ENCODE results near the gene LPIN1.
"Not testable (repeated sequence)": the region's sequence is repeated elsewhere in the genome, so short reads cannot be mapped to it uniquely, and the experiment has no call there.

The LPIN1 gene

GRCh38 chr2:11731214-11731984, 15.0 kb upstream of the LPIN1 start:
- not testable (repeated sequence) for H3K9me3 ChIP-seq (ENCODE audit: control insufficient read depth, insufficient read depth, low read depth, low read length); H3K36me3 ChIP-seq (ENCODE audit: control insufficient read depth, insufficient read depth, low read length); H3K4me1 ChIP-seq (ENCODE audit: control insufficient read depth, insufficient read depth, low read length); H3K9ac ChIP-seq (ENCODE audit: low read length); H3K27ac ChIP-seq (ENCODE audit: low read depth, low read length); H3K4me3 ChIP-seq (ENCODE audit: low read depth, low read length); H3K27me3 ChIP-seq (ENCODE audit: control insufficient read depth, insufficient read depth, low read length)

- Histone ChIP-seq H3K9ac (ENCODE audit: low read length) (no peak overlapping the region), H3K4me1 (ENCODE audit: control insufficient read depth, insufficient read depth, low read length) (no peaks in the 10 kb centered on the region), H3K27ac (ENCODE audit: low read depth, low read length) (no peak overlapping the region), H3K9me3 (ENCODE audit: control insufficient read depth, insufficient read depth, low read depth, low read length) (no peaks in the 10 kb centered on the region), H3K36me3 (ENCODE audit: control insufficient read depth, insufficient read depth, low read length) (no peaks in the 10 kb centered on the region), H3K27me3 (ENCODE audit: control insufficient read depth, insufficient read depth, low read length) (no peaks in the 10 kb centered on the region), H3K4me3 (ENCODE audit: low read depth, low read length) (no peak overlapping the region)
These were observed 13.8 kb upstream of the LPIN1 start for GRCh38 chr2:11732587-11732986.

- H3K4me3 ChIP-seq (ENCODE audit: low read depth, low read length); H3K27ac ChIP-seq (ENCODE audit: low read depth, low read length); H3K36me3 ChIP-seq (ENCODE audit: control insufficient read depth, insufficient read depth, low read length); H3K9me3 ChIP-seq (ENCODE audit: control insufficient read depth, insufficient read depth, low read depth, low read length); H3K9ac ChIP-seq (ENCODE audit: low read length); H3K27me3 ChIP-seq (ENCODE audit: control insufficient read depth, insufficient read depth, low read length): not testable (repeated sequence)
- peaks cover 11% of the 10 kb centered on the region; the same call in 1 of the 2 replicates for H3K4me1 ChIP-seq (ENCODE audit: control insufficient read depth, insufficient read depth, low read length)
These were observed 8.6 kb upstream of the LPIN1 start for GRCh38 chr2:11737852-11738251.

- Histone ChIP-seq H3K4me3 (ENCODE audit: low read depth, low read length) (no peak overlapping the region), H3K27ac (ENCODE audit: low read depth, low read length) (no peak overlapping the region), H3K4me1 (ENCODE audit: control insufficient read depth, insufficient read depth, low read length) (peaks cover 20% of the 10 kb centered on the region; the same call in 1 of the 2 replicates), H3K27me3 (ENCODE audit: control insufficient read depth, insufficient read depth, low read length) (no peaks in the 10 kb centered on the region), H3K36me3 (ENCODE audit: control insufficient read depth, insufficient read depth, low read length) (no peaks in the 10 kb centered on the region), H3K9ac (ENCODE audit: low read length) (no peak overlapping the region), H3K9me3 (ENCODE audit: control insufficient read depth, insufficient read depth, low read depth, low read length) (no peaks in the 10 kb centered on the region)
These were observed 7.6 kb upstream of the LPIN1 start for GRCh38 chr2:11738589-11739436.

GRCh38 chr2:11740723-11741122, 5.7 kb upstream of the LPIN1 start:
- Histone ChIP-seq H3K9me3 (ENCODE audit: control insufficient read depth, insufficient read depth, low read depth, low read length) (no peaks in the 10 kb centered on the region), H3K36me3 (ENCODE audit: control insufficient read depth, insufficient read depth, low read length) (no peaks in the 10 kb centered on the region), H3K4me1 (ENCODE audit: control insufficient read depth, insufficient read depth, low read length) (peaks cover 34% of the 10 kb centered on the region), H3K9ac (ENCODE audit: low read length) (no peak overlapping the region), H3K4me3 (ENCODE audit: low read depth, low read length) (no peak overlapping the region), H3K27ac (ENCODE audit: low read depth, low read length) (no peak overlapping the region), H3K27me3 (ENCODE audit: control insufficient read depth, insufficient read depth, low read length) (no peaks in the 10 kb centered on the region)

- H3K4me1 ChIP-seq (ENCODE audit: control insufficient read depth, insufficient read depth, low read length), result peaks cover 44% of the 10 kb centered on the region
- no peaks in the 10 kb centered on the region for H3K9me3 ChIP-seq (ENCODE audit: control insufficient read depth, insufficient read depth, low read depth, low read length)
- H3K27me3 ChIP-seq (ENCODE audit: control insufficient read depth, insufficient read depth, low read length), result no peaks in the 10 kb centered on the region
- H3K4me3 ChIP-seq (ENCODE audit: low read depth, low read length), result no peak overlapping the region
- no peaks in the 10 kb centered on the region for H3K36me3 ChIP-seq (ENCODE audit: control insufficient read depth, insufficient read depth, low read length)
- H3K27ac ChIP-seq (ENCODE audit: low read depth, low read length), result no peak overlapping the region
- no peak overlapping the region for H3K9ac ChIP-seq (ENCODE audit: low read length)
These were observed 4.1 kb upstream of the LPIN1 start for GRCh38 chr2:11742317-11742701.

- no peak overlapping the region for H3K27ac ChIP-seq (ENCODE audit: low read depth, low read length)
These were observed 3.6 kb upstream of the LPIN1 start for GRCh38 chr2:11742702-11743357.

GRCh38 chr2:11743366-11743765, 3.1 kb upstream of the LPIN1 start:
- Histone ChIP-seq H3K27ac (ENCODE audit: low read depth, low read length) (no peak overlapping the region), H3K4me1 (ENCODE audit: control insufficient read depth, insufficient read depth, low read length) (peaks cover 55% of the 10 kb centered on the region), H3K9ac (ENCODE audit: low read length) (no peak overlapping the region), H3K27me3 (ENCODE audit: control insufficient read depth, insufficient read depth, low read length) (no peaks in the 10 kb centered on the region; the same call in 1 of the 2 replicates), H3K36me3 (ENCODE audit: control insufficient read depth, insufficient read depth, low read length) (no peaks in the 10 kb centered on the region), H3K4me3 (ENCODE audit: low read depth, low read length) (no peak overlapping the region), H3K9me3 (ENCODE audit: control insufficient read depth, insufficient read depth, low read depth, low read length) (no peaks in the 10 kb centered on the region)

More at GRCh38 chr2:11742702-11743357, 3.6 kb upstream of the LPIN1 start:
- Histone ChIP-seq H3K9ac (ENCODE audit: low read length) (no peak overlapping the region), H3K36me3 (ENCODE audit: control insufficient read depth, insufficient read depth, low read length) (no peaks in the 10 kb centered on the region), H3K4me1 (ENCODE audit: control insufficient read depth, insufficient read depth, low read length) (peaks cover 50% of the 10 kb centered on the region), H3K27me3 (ENCODE audit: control insufficient read depth, insufficient read depth, low read length) (no peaks in the 10 kb centered on the region; the same call in 1 of the 2 replicates), H3K4me3 (ENCODE audit: low read depth, low read length) (no peak overlapping the region), H3K9me3 (ENCODE audit: control insufficient read depth, insufficient read depth, low read depth, low read length) (no peaks in the 10 kb centered on the region)

- Histone ChIP-seq H3K27me3 (ENCODE audit: control insufficient read depth, insufficient read depth, low read length) (no peaks in the 10 kb centered on the region; the same call in 1 of the 2 replicates), H3K27ac (ENCODE audit: low read depth, low read length) (peak overlapping the region; percentile 57; the same call in 1 of the 2 replicates), H3K9me3 (ENCODE audit: control insufficient read depth, insufficient read depth, low read depth, low read length) (no peaks in the 10 kb centered on the region), H3K4me1 (ENCODE audit: control insufficient read depth, insufficient read depth, low read length) (peaks cover 57% of the 10 kb centered on the region), H3K4me3 (ENCODE audit: low read depth, low read length) (peak overlapping the region; percentile 19; the same call in 1 of the 2 replicates), H3K36me3 (ENCODE audit: control insufficient read depth, insufficient read depth, low read length) (no peaks in the 10 kb centered on the region), H3K9ac (ENCODE audit: low read length) (peak overlapping the region; percentile 59)
These were observed 2.4 kb upstream of the LPIN1 start for GRCh38 chr2:11743846-11744553.

GRCh38 chr2:11744631-11745394, 1.6 kb upstream of the LPIN1 start:
- Histone ChIP-seq H3K4me1 (ENCODE audit: control insufficient read depth, insufficient read depth, low read length) (peaks cover 64% of the 10 kb centered on the region), H3K9ac (ENCODE audit: low read length) (peak overlapping the region; percentile 59), H3K36me3 (ENCODE audit: control insufficient read depth, insufficient read depth, low read length) (no peaks in the 10 kb centered on the region), H3K9me3 (ENCODE audit: control insufficient read depth, insufficient read depth, low read depth, low read length) (no peaks in the 10 kb centered on the region), H3K27ac (ENCODE audit: low read depth, low read length) (peak overlapping the region; percentile 57; the same call in 1 of the 2 replicates), H3K4me3 (ENCODE audit: low read depth, low read length) (peak overlapping the region; percentile 33), H3K27me3 (ENCODE audit: control insufficient read depth, insufficient read depth, low read length) (no peaks in the 10 kb centered on the region; the same call in 1 of the 2 replicates)
